AG08395 (cell line): Measurements from ENCODE around the gene ATP6V0A1.
A peak's percentile ranks its signal among the peaks of the same experiment; 100 is the strongest.
"Not testable (repeated sequence)": the region's sequence is repeated elsewhere in the genome, so short reads cannot be mapped to it uniquely, and the experiment has no call there.

ENCODE experiments used
- DNase-seq: peaks from one replicate; pipeline ENCODE4 v3.0.0; 2012; ENCODE audit warnings: mixed read lengths, low spot score

The ATP6V0A1 gene

GRCh38 chr17:42438600-42439567, 19.8 kb upstream of the ATP6V0A1 start:
- DNase-seq = no peak

GRCh38 chr17:42441371-42442195, 17.1 kb upstream of the ATP6V0A1 start:
- no peak for DNase-seq

- no peak for DNase-seq
Observed at GRCh38 chr17:42442196-42442565, 16.5 kb upstream of the ATP6V0A1 start.

GRCh38 chr17:42449176-42449575, 9.5 kb upstream of the ATP6V0A1 start:
- DNase-seq = not testable (repeated sequence)

GRCh38 chr17:42449838-42450237, 8.8 kb upstream of the ATP6V0A1 start:
- DNase-seq = not testable (repeated sequence)

- DNase-seq = not testable (repeated sequence)
Observed at GRCh38 chr17:42451270-42451669, 7.4 kb upstream of the ATP6V0A1 start.

GRCh38 chr17:42453439-42453838, 5.2 kb upstream of the ATP6V0A1 start:
- no peak for DNase-seq

- DNase-seq = not testable (repeated sequence)
Observed at GRCh38 chr17:42454987-42455386, 3.7 kb upstream of the ATP6V0A1 start.

GRCh38 chr17:42456223-42457106, 2.2 kb upstream of the ATP6V0A1 start:
- DNase-seq = peak; percentile 62

- no peak for DNase-seq
Observed at GRCh38 chr17:42457107-42457792, 1.4 kb upstream of the ATP6V0A1 start.

GRCh38 chr17:42459256-42459800, 650 bp downstream of the ATP6V0A1 start:
- DNase-seq = peak; percentile 9

GRCh38 chr17:42459801-42460281, 1.2 kb downstream of the ATP6V0A1 start:
- peak; percentile 42 for DNase-seq

- no peak for DNase-seq
Observed at GRCh38 chr17:42460371-42460770, 1.7 kb downstream of the ATP6V0A1 start.

GRCh38 chr17:42463976-42464400, 5.3 kb downstream of the ATP6V0A1 start:
- no peak for DNase-seq

- no peak for DNase-seq
Observed at GRCh38 chr17:42467889-42468288, 9.2 kb downstream of the ATP6V0A1 start.

GRCh38 chr17:42472709-42473521, 14.2 kb downstream of the ATP6V0A1 start:
- peak; percentile 70 for DNase-seq

GRCh38 chr17:42474276-42474675, 15.6 kb downstream of the ATP6V0A1 start:
- no peak for DNase-seq

- DNase-seq = no peak
Observed at GRCh38 chr17:42475121-42475520, 16.4 kb downstream of the ATP6V0A1 start.

GRCh38 chr17:42475835-42476234, 17.2 kb downstream of the ATP6V0A1 start:
- no peak for DNase-seq

- DNase-seq = no peak
Observed at GRCh38 chr17:42476411-42476810, 17.7 kb downstream of the ATP6V0A1 start.
